DMS153 (cell line): ENCODE data around the gene FLT1.

Experiments used
- DNase-seq: peaks from one replicate; lab custom pipeline; 2025; lab: John Stamatoyannopoulos, UW

The FLT1 gene

DNA sequence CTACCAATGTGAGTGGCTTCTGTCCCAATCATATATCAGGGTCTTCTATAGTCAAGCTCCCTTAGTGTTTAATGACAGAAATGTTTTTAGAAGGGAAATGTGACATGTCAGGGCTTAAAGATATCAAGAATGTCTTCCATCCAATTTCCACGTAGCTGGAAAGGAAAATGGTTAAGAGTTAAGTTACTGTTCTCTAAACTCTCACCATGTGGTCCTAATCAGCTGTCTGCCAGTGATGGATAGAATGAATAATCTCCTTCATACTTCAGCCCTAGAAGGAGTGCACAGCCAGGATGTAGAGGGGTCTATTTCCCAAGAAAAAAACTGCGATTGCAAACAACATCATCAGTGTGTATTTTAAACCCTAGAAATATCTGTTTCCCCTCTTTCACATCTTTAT, 36.3 kb downstream of the FLT1 start:
- no peak for DNase-seq

DNA sequence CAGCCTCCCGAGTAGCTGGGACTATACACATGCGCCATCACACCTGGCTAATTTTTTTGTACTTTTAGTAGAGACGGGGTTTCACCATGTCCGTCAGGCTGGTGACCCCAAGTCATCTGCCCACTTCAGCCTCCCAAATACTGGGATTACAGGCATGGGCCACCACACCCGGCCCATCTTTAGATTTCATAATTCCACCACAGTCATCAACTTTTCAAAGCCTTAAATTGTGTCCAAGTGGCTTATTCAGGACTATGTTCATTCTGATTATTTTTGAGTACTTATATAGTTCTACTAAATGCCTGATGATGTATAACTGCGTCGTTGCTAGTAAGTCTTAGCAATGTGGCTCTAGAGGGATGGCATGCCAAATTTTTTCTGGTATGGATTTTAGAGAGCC, 36.9 kb downstream of the FLT1 start:
- no peak for DNase-seq

DNA sequence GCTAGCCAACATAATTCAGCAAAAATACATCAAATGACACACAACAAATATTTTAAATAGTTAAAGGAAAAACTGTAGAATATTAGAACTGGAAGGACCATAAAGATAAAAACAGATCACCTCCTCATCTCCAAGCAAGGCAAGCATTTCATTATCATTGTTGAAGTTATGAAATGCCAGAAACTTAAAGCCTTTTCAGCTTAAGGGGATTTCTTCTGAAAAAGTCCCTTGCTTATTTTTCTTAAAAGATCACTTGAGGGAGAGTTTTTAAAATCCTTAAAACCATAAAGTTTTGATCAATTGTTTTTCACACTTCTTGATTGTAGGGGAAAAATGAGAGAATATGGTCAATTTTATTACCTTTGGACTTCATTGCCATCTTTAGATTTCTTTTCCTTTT, 37.4 kb downstream of the FLT1 start:
- DNase-seq, result no peak

DNA sequence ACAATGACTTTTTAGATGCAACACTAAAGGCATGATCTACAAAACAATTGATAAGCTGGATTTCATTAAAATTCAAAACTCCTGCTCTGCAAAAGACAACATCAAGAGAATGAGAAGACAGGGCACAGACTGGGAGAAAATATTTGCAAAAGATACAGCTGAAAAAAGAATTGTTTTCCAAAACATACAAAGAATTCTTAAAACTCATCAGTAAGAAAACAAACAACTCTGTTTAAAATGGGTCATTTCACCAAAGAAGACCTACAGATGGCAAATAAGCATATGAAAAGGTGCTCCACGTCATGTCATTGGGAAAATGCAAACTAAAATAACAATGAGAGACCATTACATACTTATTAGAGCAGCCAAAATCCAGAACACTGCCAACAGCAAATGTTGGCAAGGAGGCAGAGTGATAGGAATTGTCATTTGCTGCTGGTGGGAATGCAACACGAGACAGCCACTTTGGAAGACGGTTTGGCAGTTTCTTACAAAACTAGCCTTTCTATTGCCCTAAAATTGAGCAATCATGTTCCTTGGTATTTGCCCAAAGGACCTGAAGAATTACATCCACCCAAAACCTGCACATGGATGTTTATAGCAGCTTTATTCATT, 39.2 kb downstream of the FLT1 start:
- no peak for DNase-seq

DNA sequence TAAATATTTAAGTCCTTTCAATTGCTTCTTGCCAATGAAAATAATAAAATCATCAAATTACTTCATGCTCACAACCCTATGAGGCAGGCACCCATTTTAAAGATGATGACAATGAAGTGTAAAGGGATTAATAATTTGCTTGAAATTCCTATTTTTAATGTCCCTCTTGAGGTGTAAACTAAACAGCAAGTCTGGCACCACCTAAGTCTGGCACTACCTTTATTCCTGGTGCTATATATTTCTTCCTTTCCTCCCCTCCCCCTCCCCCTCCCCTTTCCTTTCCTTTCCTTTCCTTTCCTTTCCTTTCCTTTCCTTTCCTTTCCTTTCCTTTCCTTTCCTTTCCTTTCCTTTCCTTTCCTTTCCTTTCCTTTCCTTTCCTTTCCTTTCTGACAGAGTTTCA, 42.2 kb downstream of the FLT1 start:
- no peak for DNase-seq

DNA sequence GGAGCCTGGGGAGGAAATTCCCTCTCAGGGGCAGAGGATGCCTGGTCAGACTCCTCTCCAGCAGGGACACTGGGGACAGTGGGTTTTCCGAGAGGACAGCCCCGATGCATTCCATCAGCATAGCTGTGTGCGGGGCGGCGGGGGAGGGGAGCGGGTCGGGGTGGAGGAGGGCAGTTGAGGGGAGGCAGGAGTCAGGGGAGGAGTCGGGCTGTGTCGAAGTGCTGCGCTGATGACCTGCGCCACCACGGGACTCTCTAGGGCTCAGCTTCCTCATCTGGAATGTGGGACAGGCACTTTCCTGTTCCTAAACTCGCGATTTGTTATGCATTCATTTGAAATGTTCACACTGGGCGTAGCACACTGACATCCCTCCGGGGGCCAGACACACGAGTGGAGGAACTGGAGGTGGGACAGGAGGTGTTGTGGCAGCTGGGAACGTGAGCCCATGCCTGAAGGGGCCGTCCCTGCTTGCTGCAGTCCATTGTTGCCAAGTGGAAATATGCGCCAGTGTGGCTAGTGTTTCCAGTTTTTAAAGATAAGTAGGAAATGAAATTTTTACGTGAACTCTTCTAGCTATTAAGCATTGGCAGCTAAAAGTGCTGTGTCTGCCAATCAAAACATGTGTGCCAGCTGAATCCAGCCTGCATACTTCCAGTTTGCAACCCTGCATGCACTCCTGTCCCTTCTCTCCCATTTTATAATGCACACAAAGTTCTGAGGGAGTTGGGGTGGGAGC, 43.3 kb downstream of the FLT1 start:
- DNase-seq, result no peak

DNA sequence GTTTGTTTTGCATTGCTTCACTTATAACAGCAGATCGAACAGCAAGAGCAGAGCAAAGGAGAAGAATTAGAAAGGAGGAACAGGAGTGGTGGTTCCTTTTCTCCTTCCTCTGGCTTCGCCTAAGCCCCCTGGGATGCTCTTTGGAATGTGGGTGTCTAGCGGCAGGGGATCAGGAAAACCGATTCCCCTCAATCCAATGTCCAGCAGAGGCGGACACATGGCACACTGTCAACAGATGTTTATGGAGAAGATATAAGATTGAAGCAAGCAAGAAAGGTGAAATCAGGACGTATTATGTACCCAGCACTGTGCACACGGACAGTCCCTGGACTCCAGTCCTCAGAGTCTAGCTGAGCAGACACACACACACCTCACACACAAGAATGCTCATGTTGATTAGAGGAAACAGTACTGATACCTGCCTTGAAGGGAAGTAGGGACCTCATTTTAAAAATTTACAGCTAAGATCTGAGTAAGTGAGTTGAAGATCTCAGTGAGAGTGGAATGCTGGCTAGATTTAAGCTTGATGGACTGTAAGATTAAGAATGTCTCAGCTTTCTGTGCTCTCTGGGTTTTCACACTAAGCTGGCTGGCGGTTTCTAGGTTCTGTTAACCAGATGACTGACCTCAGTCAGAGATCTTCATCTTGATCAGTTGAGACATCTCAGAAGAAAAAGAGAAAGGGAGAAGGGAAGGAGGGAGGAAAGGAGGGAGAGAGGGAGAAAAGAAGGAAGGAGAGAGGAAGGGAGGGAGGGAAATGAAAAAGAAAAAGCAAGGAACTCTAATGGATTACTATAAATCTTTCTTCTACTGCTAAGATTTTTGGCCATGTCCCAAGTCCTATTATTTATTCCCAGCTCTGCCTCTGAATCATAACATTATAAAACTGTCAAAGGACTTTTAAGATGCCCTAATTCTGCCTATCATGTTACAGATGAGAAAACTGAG, 44.8 kb downstream of the FLT1 start:
- DNase-seq, result no peak

DNA sequence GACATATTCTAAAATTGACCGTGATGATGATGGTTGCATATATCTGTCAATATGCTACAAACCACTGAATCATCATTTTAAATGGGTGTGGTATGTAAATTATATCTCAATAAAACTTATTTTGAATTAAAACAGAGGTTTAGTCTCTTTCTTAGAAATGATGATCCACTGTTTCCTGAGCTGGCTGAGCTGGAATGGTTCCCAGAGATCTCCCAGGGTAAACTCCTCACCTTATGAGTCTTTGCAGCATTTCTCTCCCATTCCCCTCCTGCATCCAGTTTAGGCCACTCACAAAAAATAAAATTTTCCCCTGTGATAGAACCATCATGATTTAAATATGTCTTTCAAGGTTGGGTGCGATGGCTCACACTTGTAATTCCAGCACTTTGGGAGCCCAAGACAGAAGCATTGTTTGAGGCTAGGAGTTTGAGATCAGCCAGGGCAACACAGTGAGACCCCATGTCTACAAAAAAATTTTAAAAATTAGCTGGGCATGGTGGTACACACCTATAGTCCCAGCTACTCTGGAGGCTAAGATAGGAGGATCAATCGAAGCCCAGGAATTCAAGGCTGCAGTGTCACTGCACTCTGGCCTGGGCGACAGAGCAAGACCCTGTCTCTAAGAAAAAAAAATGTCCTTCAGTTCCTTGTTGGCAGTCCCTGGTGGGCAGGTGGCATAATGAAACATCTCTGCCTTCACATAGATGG, 46.1 kb downstream of the FLT1 start:
- no peak for DNase-seq

DNA sequence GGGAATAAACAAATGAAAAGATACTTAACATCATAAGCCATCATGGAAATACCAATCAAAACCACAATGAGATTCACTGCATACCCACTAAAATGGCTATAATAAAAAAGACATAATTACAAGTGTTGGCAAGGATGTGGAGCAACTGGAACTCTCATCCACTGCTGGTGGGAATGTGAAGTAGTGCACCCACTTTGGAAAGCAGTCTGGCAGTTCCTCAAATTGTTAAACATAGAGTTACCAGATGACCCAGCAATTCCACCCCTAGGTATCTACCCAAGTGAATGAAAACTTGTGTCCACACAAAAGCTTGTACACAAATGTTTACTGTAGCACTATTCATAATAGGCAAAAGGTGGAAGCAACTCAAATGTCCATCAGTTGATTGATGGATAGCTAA, 46.9 kb downstream of the FLT1 start:
- no peak for DNase-seq

DNA sequence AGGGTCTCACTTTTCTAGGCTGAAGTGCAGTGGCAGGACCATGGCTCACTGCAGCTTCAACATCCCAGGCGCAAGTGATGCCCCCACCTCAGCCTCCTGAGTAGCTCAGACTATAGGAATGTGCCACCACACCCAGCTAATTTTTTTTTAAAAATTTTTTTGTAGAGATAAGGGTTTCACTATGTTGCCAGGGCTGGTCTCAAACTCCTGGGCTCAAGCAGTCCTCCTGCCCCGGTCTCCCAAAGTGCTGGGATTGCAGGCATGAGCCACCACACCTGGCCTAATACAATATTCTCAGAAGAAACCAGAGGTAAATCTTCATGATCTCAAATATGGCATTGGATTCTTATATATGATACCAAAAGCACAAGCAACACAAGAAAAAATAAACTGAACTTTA, 47.7 kb downstream of the FLT1 start:
- DNase-seq, result no peak

DNA sequence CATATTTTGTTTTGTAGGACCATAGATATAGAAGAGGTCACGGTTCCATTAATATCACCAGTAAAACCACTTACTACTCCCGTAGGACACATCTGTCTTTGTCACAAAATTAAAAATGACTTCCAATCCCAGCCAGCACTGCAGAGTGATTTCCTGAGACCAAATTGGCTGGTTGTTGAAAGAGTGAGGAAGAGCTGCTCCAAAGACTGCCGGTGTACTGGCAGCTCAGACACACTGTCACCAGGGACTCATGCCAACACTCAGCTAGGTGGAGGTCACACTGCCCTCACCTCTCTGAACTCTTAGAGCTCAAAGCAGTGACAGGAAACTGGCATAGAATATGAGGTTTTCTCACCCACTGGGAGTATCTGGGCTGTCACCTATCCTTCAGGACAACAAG, 52.1 kb downstream of the FLT1 start:
- DNase-seq, result peak; percentile 2

DNA sequence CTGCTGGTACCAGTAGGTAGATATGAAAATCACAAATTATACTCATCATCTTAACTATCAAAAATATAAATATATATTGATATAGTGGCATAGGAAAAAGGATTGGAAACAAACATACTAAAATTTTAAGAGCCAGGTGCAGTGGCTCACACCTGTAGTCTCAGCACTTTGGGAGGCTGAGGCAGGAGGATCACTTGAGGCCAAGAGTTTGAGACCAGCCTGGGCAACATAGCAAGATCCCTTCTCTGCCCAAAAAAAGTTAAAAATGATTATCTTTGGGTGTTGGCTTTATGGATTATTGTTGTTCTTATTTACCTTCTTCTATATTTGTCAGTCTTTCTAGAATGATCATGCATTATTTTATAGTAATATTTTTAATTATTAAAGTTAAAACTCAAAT, 53.4 kb downstream of the FLT1 start:
- no peak for DNase-seq

DNA sequence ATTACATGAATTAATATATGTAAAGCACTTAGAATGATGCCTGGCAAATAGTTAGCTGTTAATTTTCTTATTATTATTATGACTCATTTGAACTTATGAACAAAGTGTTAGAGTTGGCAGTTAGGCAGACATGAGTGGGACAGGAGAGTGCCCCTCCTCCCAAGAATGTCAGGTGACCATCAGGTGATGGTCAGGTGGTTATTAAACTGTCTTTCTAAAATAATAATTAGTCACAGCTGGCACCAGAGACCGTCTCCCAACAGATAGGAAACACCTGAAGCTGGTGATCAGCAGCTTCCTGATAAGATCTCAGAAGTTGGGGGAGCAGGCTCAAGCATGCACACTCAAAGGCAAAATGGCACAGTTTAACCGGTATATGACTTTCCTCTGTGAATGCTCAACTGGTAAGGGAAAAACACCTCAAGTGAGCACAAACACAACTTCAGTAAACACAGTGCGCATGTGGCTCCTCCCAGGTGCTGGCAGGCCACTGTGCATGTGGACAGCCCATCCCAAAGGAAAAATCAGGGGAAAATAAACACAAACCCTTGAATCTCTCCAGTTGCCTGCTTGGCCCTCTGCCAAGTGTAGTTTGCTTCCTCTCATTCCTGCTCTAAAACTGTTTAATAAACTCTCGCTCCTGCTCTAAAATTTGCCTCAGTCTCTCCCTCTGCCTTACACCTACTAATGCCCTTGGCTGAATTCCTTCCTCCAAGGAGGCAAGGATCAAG, 54.0 kb downstream of the FLT1 start:
- DNase-seq, result peak; percentile 12

DNA sequence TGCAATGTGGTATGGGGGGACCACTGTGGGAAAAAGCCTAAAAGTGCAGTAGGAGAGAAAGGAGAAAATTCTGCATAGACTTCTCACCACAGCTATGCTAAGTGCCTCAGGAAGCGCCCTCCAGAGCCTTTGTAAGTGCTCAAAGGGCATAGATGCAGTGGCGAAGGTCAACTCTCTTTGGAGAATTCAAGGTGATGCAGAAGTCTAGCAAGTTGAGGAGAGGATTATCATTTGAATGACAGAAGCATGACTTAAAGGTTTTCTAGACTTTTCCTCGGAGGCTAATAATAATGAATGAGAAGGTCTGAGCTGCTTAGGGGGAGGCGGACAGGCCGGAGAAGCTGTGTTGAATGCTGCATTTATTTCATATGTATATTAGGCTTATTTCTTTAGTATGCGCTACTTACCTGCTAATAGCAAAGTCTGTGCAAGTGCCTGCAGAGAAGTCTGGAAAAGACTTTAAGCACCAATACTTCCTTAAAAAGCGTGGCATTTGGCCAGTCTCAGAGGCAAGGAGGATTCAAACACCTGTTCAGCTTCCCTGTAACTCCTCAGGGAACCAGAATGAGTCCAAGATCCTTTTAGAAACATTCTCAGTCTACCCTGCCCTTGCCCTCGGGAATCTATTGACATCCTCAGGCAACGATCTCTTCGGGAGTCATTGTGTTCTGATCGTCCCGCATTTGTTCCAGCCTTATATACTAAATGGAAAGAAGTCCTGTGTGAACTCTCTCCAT, 56.2 kb downstream of the FLT1 start:
- no peak for DNase-seq

DNA sequence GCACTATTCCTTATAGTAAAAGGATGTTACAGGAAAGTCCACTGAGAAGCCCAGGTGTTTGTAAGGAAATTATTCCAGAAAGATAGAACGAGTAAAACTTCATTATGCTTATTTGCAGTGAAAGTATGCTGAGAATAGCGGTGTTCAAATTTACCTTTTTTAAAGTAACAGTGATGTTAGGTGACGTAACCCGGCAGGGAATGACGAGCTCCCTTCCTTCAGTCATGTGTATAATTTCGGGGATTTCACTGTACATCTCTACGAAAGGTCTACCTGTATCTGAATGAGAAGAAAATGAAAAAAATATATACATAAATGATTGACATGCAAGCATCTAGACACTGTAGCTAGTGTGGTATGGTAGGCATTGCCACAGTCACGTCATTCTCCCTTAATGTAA, 56.9 kb downstream of the FLT1 start:
- no peak for DNase-seq

DNA sequence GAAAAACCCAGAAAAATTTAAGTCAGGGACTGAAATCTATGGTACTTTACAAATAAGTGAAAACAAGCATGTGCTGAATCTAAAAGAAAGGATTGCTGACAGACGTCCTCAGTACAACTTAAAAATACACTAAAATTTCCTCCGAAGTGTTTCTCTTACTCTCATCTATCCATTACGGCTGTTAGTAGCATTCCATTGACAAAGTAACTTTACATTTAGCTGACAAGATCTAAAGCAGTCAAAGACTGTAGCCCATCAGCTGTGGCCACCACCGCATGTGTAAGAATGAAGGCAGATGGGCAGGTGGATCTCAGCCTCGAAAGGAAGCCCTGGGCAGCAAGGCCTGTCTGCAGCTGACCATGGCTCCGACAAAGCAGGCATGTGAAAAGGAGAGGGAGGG, 59.0 kb downstream of the FLT1 start:
- no peak for DNase-seq

DNA sequence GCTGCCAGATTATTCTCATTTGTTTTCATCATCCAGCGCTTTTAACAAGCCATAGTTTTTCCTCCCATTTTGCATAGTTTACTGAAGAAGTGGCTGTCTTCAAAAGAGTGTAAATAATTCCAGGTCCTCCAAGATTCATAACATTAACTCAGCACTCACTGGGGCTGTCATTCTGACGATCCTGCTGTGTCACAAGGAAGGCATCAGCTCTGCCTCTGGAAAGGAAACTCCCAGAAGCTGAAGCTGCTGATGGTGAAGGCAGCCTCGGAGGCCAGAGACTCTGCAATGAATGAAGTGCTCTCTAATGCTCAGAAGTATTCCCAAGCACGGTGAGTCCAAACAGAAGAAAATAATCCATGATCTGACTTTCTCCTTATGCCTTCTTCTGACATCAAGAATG, 60.0 kb downstream of the FLT1 start:
- no peak for DNase-seq

DNA sequence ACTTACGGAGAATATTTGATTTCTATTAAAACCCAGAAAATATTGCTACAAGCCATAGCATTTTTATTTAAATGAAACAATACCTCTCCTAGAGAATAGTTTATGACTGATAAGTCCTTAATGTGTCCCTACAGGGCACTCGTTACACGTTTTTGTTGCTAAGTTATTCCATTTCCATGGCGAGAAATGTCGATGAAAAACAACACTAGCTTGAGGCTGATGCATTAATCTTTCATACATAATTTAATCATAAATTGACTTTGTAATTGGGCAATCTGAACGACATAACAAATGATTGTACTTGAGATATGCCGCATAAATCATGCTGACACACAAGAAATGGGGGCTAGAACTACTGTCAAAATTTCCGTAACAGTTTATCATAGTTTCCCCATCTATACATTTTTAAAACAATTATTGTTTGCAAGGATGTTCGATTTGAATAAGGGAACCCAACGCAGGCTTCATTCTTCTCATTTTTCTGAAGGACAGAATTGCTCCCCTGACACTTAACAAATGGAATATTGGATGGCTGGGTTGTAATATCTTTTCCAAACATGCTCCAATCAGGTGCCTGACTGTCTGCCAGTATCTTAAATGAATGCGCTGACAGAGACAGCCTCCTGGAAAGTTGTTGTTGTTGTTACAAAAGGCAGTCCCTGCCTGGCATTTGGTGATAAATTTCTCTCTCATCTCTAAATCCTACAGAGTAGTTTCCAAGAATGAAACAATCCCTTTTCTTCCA, 61.9 kb downstream of the FLT1 start:
- no peak for DNase-seq

DNA sequence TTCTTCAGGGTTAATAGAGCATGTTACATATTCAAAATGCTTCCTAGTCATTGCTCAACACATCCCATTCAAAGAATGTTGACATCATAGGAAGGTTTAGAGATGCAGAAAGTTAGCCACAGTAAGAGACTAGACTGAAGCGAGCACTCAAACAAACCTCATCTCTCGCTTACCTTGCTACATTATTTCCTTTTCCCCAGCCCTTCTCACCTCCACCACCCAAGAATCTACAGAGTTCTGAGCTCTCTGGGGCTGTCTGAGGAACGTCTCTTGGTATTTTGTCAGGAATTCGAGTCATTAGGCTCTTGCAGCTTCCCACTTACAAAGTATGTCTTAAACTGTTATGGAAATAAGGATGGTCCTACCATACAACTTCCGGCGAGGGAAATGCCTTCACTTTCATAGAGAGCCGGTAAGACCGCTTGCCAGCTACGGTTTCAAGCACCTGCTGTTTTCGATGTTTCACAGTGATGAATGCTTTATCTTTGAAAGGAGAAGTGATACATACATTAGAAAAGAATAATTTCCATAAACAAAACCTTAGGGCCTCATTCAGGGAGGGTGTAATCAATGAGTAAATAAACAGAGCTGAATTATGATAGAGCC, 65.1 kb downstream of the FLT1 start:
- no peak for DNase-seq

DNA sequence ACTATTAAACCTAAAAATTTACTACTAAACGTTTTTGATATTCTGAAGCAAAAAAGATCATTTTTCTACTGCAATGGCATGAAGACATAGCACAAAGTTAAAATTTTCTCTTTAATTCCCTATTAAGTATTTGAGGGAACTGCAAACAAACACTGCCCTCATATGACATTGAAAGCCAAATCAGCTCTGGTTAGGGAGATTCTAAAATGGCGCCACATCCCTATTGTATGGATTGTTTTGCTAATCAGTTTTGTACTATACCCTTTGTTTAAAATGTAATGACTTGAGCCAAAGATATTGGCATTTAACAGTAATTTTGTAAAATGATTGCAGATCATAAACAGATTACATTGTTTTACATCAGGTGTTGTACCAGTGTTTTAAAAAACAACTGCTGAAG, 65.8 kb downstream of the FLT1 start:
- no peak for DNase-seq
